ENCODE data around the gene RYR2. TPM values are rescaled to one million over a fixed set of nuclear protein-coding genes. Genes with fewer than 3 reads are reported as not detected.

The RYR2 gene
- polyA plus RNA-seq, 1 experiment, result not detected

- ChIA-PET POLR2A (no interaction called here), CTCF (interaction anchor here (0.7 kb wide), 1 partner anchor 1252 kb away, joined by 5 read pairs; no protein-coding TSS in a partner anchor)
- DNase-seq (ENCODE audit: low read depth, low spot score), result no peak
- no peak overlapping the region for H3K27ac ChIP-seq (ENCODE audit: low read depth, low read length)
- peaks cover 14% of the 10 kb centered on the region for H3K9me3 ChIP-seq (ENCODE audit: control insufficient read depth, insufficient read depth, low read length)
- no peak for TF ChIP-seq CTCF (IDR thresholded peaks at IDR 0.05; ENCODE audit: low read depth, low read length)
- no peaks in the 10 kb centered on the region for H3K27me3 ChIP-seq (ENCODE audit: control insufficient read depth, insufficient read depth, low read length)
- no peak overlapping the region for H3K4me3 ChIP-seq (ENCODE audit: low read depth, low read length)
These were observed 91.9 kb downstream of the RYR2 start for GRCh38 chr1:237133921-237134320.

DNA sequence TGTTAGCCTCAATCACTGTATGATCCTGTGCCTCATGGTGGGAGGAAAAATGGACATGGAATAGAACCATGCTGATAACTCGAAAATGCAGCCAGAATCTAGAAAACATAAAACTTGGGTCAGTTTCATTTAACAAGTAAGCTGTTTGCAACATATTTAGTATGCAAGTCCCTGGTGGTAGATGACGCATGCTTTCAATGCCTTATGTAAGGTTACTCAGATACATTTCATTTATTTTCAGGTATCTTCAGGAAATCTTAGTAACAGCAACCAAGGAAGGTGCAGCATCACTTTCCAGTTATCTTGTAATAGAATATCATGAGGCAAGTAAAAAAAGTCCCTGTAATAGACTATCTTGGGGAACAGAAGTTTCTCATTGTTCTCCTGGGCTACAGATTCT is 92.9 kb downstream of the RYR2 start:
- DNase-seq (ENCODE audit: low read depth, low spot score), result no peak
- Histone ChIP-seq H3K9me3 (ENCODE audit: control insufficient read depth, insufficient read depth, low read length) (peaks cover 14% of the 10 kb centered on the region), H3K27me3 (ENCODE audit: control insufficient read depth, insufficient read depth, low read length) (no peaks in the 10 kb centered on the region), H3K27ac (ENCODE audit: low read depth, low read length) (no peak overlapping the region), H3K4me3 (ENCODE audit: low read depth, low read length) (no peak overlapping the region)
- CTCF ChIA-PET, result no interaction called here
- POLR2A ChIA-PET, result no interaction called here
- TF ChIP-seq CTCF (IDR thresholded peaks at IDR 0.05; ENCODE audit: low read depth, low read length), result no peak

- CTCF ChIA-PET, result no interaction called here
- no peak overlapping the region for H3K27ac ChIP-seq (ENCODE audit: low read depth, low read length)
- no peak overlapping the region for H3K4me3 ChIP-seq (ENCODE audit: low read depth, low read length)
- no peak for TF ChIP-seq CTCF (IDR thresholded peaks at IDR 0.05; ENCODE audit: low read depth, low read length)
- DNase-seq (ENCODE audit: low read depth, low spot score), result no peak
- POLR2A ChIA-PET, result no interaction called here
- peaks cover 7% of the 10 kb centered on the region for H3K9me3 ChIP-seq (ENCODE audit: control insufficient read depth, insufficient read depth, low read length)
- no peaks in the 10 kb centered on the region for H3K27me3 ChIP-seq (ENCODE audit: control insufficient read depth, insufficient read depth, low read length)
These were observed 96.6 kb downstream of the RYR2 start for GRCh38 chr1:237138551-237138950.

DNA sequence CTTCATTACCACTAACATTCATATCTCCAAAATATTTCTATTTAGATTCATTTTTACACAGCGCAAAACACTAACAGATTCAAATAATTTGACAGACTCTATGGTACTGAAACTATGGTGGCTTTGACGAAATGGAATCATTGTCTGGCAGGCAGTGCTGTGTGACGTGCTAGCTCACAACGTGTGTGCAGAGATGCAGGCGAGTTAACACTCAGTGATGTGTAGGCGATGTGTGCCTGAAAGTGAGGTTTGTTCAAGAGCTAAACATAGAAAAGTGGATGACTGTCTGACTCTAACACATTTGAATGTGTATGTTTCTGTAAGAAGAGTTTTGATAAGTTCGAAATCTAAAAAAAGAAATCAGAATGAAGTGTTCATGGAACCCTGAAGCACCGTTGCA is 97.7 kb downstream of the RYR2 start:
- Histone ChIP-seq H3K27me3 (ENCODE audit: control insufficient read depth, insufficient read depth, low read length) (no peaks in the 10 kb centered on the region), H3K27ac (ENCODE audit: low read depth, low read length) (no peak overlapping the region), H3K4me3 (ENCODE audit: low read depth, low read length) (no peak overlapping the region), H3K9me3 (ENCODE audit: control insufficient read depth, insufficient read depth, low read length) (peaks cover 7% of the 10 kb centered on the region)
- no peak for TF ChIP-seq CTCF (IDR thresholded peaks at IDR 0.05; ENCODE audit: low read depth, low read length)
- DNase-seq (ENCODE audit: low read depth, low spot score), result no peak
- CTCF ChIA-PET, result no interaction called here
- POLR2A ChIA-PET, result no interaction called here

DNA sequence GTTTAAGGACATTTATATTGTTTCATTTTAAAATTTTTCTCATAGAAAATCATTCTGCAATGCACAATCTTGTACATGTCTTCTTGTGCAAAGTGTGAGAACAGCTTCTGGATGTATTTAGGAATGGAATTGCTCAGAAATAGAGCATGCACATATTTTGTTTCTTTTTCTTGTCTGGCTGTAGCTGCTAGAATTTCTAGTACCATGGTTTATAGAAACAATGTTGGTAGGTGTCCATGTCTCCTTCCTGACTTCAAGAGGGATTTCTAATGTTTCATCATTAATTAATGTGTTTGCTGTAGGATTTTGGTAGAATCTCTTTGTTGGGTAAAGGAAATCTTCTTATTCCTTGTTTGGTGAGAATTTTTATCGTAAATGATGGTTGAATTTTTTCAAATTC is 99.0 kb downstream of the RYR2 start:
- ChIA-PET POLR2A (no interaction called here), CTCF (no interaction called here)
- no peak for TF ChIP-seq CTCF (IDR thresholded peaks at IDR 0.05; ENCODE audit: low read depth, low read length)
- DNase-seq (ENCODE audit: low read depth, low spot score), result no peak
- H3K27me3 ChIP-seq (ENCODE audit: control insufficient read depth, insufficient read depth, low read length), result no peaks in the 10 kb centered on the region
- no peak overlapping the region for H3K4me3 ChIP-seq (ENCODE audit: low read depth, low read length)
- no peak overlapping the region for H3K27ac ChIP-seq (ENCODE audit: low read depth, low read length)
- H3K9me3 ChIP-seq (ENCODE audit: control insufficient read depth, insufficient read depth, low read length), result no peaks in the 10 kb centered on the region; the same call in 1 of the 2 replicates

All from AG04450 (cell line).